HTERT RPE-1 (cell line): ENCODE results near the gene PRSS35.
"Not testable (repeated sequence)": the region's sequence is repeated elsewhere in the genome, so short reads cannot be mapped to it uniquely, and the experiment has no call there.

Experiments
- in situ Hi-C: fragments of 300-500 bp; cut with MboI; formaldehyde crosslinking; loops from 4 replicates; pipeline ENCODE4 v1.14.3; 2020; ENCODE audit warnings: low sequenced_read_pairs

The PRSS35 gene

DNA sequence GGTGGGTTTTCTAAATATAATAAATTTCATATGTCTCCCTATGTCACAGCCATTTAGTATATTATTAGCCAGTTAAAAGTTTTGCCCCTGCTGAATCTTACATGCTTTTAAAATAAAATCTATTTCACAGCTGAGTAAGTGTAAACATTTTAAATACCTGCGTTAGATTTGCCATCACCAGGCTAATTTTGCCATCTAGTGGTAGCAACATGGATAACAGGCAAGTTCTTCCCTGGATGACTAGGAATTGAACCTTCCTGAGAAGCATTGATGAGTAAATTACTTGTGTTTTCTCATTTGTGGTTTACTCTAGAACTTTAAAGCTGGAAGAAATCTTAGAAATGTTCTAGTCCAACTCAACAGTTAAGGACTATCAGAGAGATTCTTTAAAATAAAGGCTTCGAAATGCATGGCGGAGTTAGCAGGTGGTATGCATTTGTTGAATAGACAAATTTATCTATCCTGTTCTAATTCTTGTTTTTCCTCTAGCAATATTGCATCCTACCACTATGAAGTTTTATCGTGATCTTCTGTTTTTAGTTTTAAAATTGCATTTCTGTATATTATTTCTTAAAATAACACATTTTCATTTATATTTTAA, 2.6 kb downstream of the PRSS35 start:
- in situ Hi-C loops: no loop called here

GRCh38 chr6:83517500-83517899, 5.2 kb downstream of the PRSS35 start:
- in situ Hi-C loops: no loop called here

GRCh38 chr6:83518816-83519480, 6.6 kb downstream of the PRSS35 start:
- in situ Hi-C loops: no loop called here

GRCh38 chr6:83536034-83536646, 23.8 kb downstream of the PRSS35 start:
- in situ Hi-C loops: no loop called here

- in situ Hi-C loops: no loop called here
Measured at GRCh38 chr6:83536647-83537589, 24.6 kb downstream of the PRSS35 start.

DNA sequence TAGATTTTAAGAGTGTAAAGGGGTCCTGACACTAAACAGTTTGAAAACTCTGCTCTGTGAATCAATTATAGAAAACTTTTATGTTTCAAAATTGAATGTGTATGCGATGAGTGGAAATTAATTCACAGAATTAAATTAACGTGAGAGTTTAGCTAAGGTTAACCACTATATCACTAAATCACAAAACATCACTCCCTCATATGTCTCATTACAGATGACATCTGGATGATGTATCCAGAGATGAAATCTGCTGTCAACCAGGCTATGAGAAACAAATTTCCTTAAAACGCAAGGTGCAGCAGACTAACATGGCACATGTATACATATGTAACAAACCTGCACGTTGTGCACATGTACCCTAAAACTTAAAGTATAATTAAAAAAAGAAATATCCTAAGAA, 27.3 kb downstream of the PRSS35 start:
- in situ Hi-C loops: no loop called here

- in situ Hi-C loops: no loop called here
Measured at GRCh38 chr6:83546636-83547035, 34.3 kb downstream of the PRSS35 start.

GRCh38 chr6:83550482-83550881, 38.1 kb downstream of the PRSS35 start:
- in situ Hi-C loops: not testable (repeated sequence)

DNA sequence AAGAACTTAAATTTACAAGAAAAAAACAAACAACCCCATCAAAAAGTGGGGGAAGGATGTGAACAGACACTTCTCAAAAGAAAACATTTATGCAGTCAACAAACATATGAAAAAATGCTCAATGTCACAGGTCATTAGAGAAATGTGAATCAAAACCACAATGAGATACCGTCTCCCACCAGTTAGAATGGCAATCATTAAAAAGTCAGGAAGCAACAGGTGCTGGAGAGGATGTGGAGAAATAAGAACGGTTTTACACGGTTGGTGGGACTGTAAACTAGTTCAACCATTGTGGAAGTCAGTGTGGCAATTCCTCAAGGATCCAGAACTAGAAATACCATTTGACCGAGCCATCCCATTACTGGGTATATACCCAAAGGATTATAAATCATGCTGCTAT, 39.4 kb downstream of the PRSS35 start:
- in situ Hi-C loops: not testable (repeated sequence)

- in situ Hi-C loops: no loop called here
Measured at GRCh38 chr6:83556871-83557270, 44.5 kb downstream of the PRSS35 start.

DNA sequence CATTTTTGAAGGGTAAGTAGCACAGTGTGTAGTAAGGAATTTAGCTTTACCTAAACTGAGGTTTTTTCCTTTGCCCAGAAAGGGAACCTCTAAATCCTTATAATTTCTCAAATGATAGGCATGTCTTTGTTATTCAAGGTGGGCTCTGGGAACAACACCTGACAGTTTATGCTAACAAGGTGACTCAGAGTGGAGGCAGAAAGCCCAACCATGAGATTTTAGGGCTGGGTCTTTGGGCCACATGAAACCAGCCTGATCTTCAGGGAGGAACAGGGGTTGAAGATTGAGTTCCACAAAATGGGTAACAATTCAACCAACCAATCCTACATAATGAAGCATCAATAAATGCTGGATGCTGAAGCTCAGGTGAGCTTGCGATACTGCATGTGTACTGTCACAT, 46.6 kb downstream of the PRSS35 start:
- in situ Hi-C loops: no loop called here

DNA sequence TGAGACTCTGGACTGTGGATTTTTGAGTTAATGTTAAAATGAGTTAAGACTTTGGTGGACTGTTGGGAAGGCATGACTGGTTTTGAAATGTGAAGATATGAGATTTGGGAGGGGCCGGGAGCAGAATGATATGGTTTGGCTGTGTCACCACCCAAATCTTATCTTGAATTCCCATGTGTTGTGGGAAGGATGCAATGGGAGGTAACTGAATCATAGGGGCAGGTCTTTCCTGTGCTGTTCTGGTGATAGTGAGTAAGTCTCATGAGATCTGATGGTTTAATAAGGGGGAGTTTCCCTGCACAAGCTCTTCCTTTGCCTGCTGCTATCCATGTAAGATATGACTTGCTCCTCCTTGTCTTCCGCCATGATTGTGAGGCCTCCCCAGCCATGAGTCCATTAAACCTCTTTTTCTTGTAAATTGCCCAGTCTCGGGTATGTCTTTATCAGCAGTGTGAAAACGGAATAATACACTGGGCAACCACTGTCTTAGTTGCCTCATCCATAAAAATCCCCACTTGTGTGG, 59.4 kb downstream of the PRSS35 start:
- in situ Hi-C loops: not testable (repeated sequence)

GRCh38 chr6:83574783-83575182, 62.4 kb downstream of the PRSS35 start:
- in situ Hi-C loops: no loop called here
